ENCODE results near the gene EEF1E1.
A peak's percentile ranks its signal among the peaks of the same experiment; 100 is the strongest.

Gene EEF1E1

GRCh38 chr6:8108759-8109539 is 6.6 kb upstream of the EEF1E1 start:
- no peak overlapping the region for H3K4me3 Mint-ChIP-seq
- H3K36me3 Mint-ChIP-seq, result no peaks in the 10 kb centered on the region
- H3K27me3 Mint-ChIP-seq, result peaks cover 18% of the 10 kb centered on the region
- no peaks in the 10 kb centered on the region for H3K4me1 Mint-ChIP-seq (ENCODE audit: low read depth)
- no peaks in the 10 kb centered on the region for H3K9me3 Mint-ChIP-seq (ENCODE audit: low read depth)
- no peak overlapping the region for H3K27ac Mint-ChIP-seq

- H3K36me3 Mint-ChIP-seq, result no peaks in the 10 kb centered on the region
- H3K4me1 Mint-ChIP-seq (ENCODE audit: low read depth), result peaks cover under 1% of the 10 kb centered on the region
- H3K27ac Mint-ChIP-seq, result no peak overlapping the region
- H3K9me3 Mint-ChIP-seq (ENCODE audit: low read depth), result no peaks in the 10 kb centered on the region
- H3K4me3 Mint-ChIP-seq, result no peak overlapping the region
- peaks cover 17% of the 10 kb centered on the region for H3K27me3 Mint-ChIP-seq
Observed at GRCh38 chr6:8108031-8108660, 5.8 kb upstream of the EEF1E1 start.

GRCh38 chr6:8105791-8106190 is 3.4 kb upstream of the EEF1E1 start:
- Mint-ChIP-seq H3K4me3 (no peak overlapping the region), H3K4me1 (ENCODE audit: low read depth) (peaks cover 14% of the 10 kb centered on the region), H3K27ac (no peak overlapping the region), H3K9me3 (ENCODE audit: low read depth) (no peaks in the 10 kb centered on the region), H3K27me3 (peaks cover 17% of the 10 kb centered on the region), H3K36me3 (peaks cover 2% of the 10 kb centered on the region)

- H3K4me3 Mint-ChIP-seq, result no peak overlapping the region
- no peak overlapping the region for H3K27ac Mint-ChIP-seq
Observed at GRCh38 chr6:8103726-8104125, 1.4 kb upstream of the EEF1E1 start.

GRCh38 chr6:8100159-8100854 is 2.0 kb downstream of the EEF1E1 start:
- peaks cover 41% of the 10 kb centered on the region for H3K4me1 Mint-ChIP-seq (ENCODE audit: low read depth)
- H3K36me3 Mint-ChIP-seq, result peaks cover 11% of the 10 kb centered on the region
- H3K4me3 Mint-ChIP-seq, result peak overlapping the region; percentile 75
- H3K27ac Mint-ChIP-seq, result no peak overlapping the region
- H3K27me3 Mint-ChIP-seq, result peaks cover 2% of the 10 kb centered on the region
- H3K9me3 Mint-ChIP-seq (ENCODE audit: low read depth), result no peaks in the 10 kb centered on the region

More at GRCh38 chr6:8103726-8104125, 1.4 kb upstream of the EEF1E1 start:
- Mint-ChIP-seq H3K9me3 (ENCODE audit: low read depth) (no peaks in the 10 kb centered on the region), H3K36me3 (peaks cover 4% of the 10 kb centered on the region), H3K4me1 (ENCODE audit: low read depth) (peaks cover 29% of the 10 kb centered on the region), H3K27me3 (peaks cover 17% of the 10 kb centered on the region)

- no peak overlapping the region for H3K27ac Mint-ChIP-seq
- no peaks in the 10 kb centered on the region for H3K9me3 Mint-ChIP-seq (ENCODE audit: low read depth)
- H3K27me3 Mint-ChIP-seq, result no peaks in the 10 kb centered on the region
- H3K4me3 Mint-ChIP-seq, result no peak overlapping the region
- peaks cover 12% of the 10 kb centered on the region for H3K4me1 Mint-ChIP-seq (ENCODE audit: low read depth)
- H3K36me3 Mint-ChIP-seq, result peaks cover 44% of the 10 kb centered on the region
Observed at GRCh38 chr6:8090650-8091049, 11.7 kb downstream of the EEF1E1 start.

- peak overlapping the region; percentile 64 for H3K27ac Mint-ChIP-seq
- no peak overlapping the region for H3K4me3 Mint-ChIP-seq
- no peaks in the 10 kb centered on the region for H3K9me3 Mint-ChIP-seq (ENCODE audit: low read depth)
- H3K27me3 Mint-ChIP-seq, result no peaks in the 10 kb centered on the region
- H3K36me3 Mint-ChIP-seq, result peaks cover 42% of the 10 kb centered on the region
- peaks cover 9% of the 10 kb centered on the region for H3K4me1 Mint-ChIP-seq (ENCODE audit: low read depth)
Observed at GRCh38 chr6:8088886-8089285, 13.5 kb downstream of the EEF1E1 start.

- Mint-ChIP-seq H3K4me3 (no peak overlapping the region), H3K27ac (no peak overlapping the region), H3K4me1 (ENCODE audit: low read depth) (peaks cover 14% of the 10 kb centered on the region), H3K9me3 (ENCODE audit: low read depth) (no peaks in the 10 kb centered on the region), H3K36me3 (peaks cover 46% of the 10 kb centered on the region), H3K27me3 (no peaks in the 10 kb centered on the region)
Observed at GRCh38 chr6:8087870-8088754, 14.2 kb downstream of the EEF1E1 start.

GRCh38 chr6:8086755-8087306 is 15.5 kb downstream of the EEF1E1 start:
- Mint-ChIP-seq H3K27me3 (no peaks in the 10 kb centered on the region), H3K36me3 (peaks cover 46% of the 10 kb centered on the region), H3K4me3 (no peak overlapping the region), H3K27ac (no peak overlapping the region), H3K9me3 (ENCODE audit: low read depth) (no peaks in the 10 kb centered on the region), H3K4me1 (ENCODE audit: low read depth) (peaks cover 16% of the 10 kb centered on the region)

- H3K36me3 Mint-ChIP-seq, result peaks cover 40% of the 10 kb centered on the region
- no peak overlapping the region for H3K4me3 Mint-ChIP-seq
Observed at GRCh38 chr6:8085053-8085511, 17.3 kb downstream of the EEF1E1 start.

GRCh38 chr6:8084586-8084985 is 17.8 kb downstream of the EEF1E1 start:
- Mint-ChIP-seq H3K27me3 (no peaks in the 10 kb centered on the region), H3K9me3 (ENCODE audit: low read depth) (no peaks in the 10 kb centered on the region), H3K36me3 (peaks cover 42% of the 10 kb centered on the region), H3K4me3 (no peak overlapping the region), H3K4me1 (ENCODE audit: low read depth) (peaks cover 14% of the 10 kb centered on the region), H3K27ac (no peak overlapping the region)

More at GRCh38 chr6:8085053-8085511, 17.3 kb downstream of the EEF1E1 start:
- H3K27ac Mint-ChIP-seq, result no peak overlapping the region
- peaks cover 14% of the 10 kb centered on the region for H3K4me1 Mint-ChIP-seq (ENCODE audit: low read depth)
- H3K27me3 Mint-ChIP-seq, result no peaks in the 10 kb centered on the region
- H3K9me3 Mint-ChIP-seq (ENCODE audit: low read depth), result no peaks in the 10 kb centered on the region

GRCh38 chr6:8082954-8083858 is 19.1 kb downstream of the EEF1E1 start:
- H3K36me3 Mint-ChIP-seq, result peaks cover 33% of the 10 kb centered on the region
- H3K9me3 Mint-ChIP-seq (ENCODE audit: low read depth), result no peaks in the 10 kb centered on the region
- no peak overlapping the region for H3K4me3 Mint-ChIP-seq
- H3K27me3 Mint-ChIP-seq, result no peaks in the 10 kb centered on the region
- peak overlapping the region; percentile 17 for H3K27ac Mint-ChIP-seq
- H3K4me1 Mint-ChIP-seq (ENCODE audit: low read depth), result peaks cover 14% of the 10 kb centered on the region

- no peaks in the 10 kb centered on the region for H3K9me3 Mint-ChIP-seq (ENCODE audit: low read depth)
- H3K36me3 Mint-ChIP-seq, result peaks cover 31% of the 10 kb centered on the region
- peak overlapping the region; percentile 17 for H3K27ac Mint-ChIP-seq
- H3K27me3 Mint-ChIP-seq, result no peaks in the 10 kb centered on the region
- H3K4me3 Mint-ChIP-seq, result no peak overlapping the region
- peaks cover 14% of the 10 kb centered on the region for H3K4me1 Mint-ChIP-seq (ENCODE audit: low read depth)
Observed at GRCh38 chr6:8082572-8082953, 19.8 kb downstream of the EEF1E1 start.
